H1 (cell line): Measurements from ENCODE around the gene ENSA. TPM values are rescaled to one million over a fixed set of nuclear protein-coding genes. Genes with fewer than 3 reads are reported as not detected.
"Not testable (repeated sequence)": the region's sequence is repeated elsewhere in the genome, so short reads cannot be mapped to it uniquely, and the experiment has no call there.

Experiments used
- CTCF ChIA-PET: fragments of 300-600 bp; sonication (Branson Sonifier 250); formaldehyde crosslinking; loops from one replicate; lab custom pipeline; 2021; ENCODE audit not compliant: partially characterized antibody; lab: Charles Lee
- POLR2A ChIA-PET: fragments of 300-600 bp; sonication (Branson Sonifier 250); formaldehyde crosslinking; loops from one replicate; lab custom pipeline; 2021; ENCODE audit warnings: inconsistent platforms; ENCODE audit not compliant: partially characterized antibody; lab: Charles Lee
- DNase-seq, 2 experiments: peaks; one replicate each; pipeline versions ENCODE4 v3.0.0 to v3.0.0-alpha.2; 2010 to 2022; ENCODE audit warnings: low spot score in 2 of 2, low read depth in 1 of 2, mixed read lengths in 1 of 2
- FAIRE-seq: peaks from 2 replicates; lab custom pipeline; 2011; peaks lifted over from hg19 to GRCh38; lab: Jason Lieb, UNC
- H2AFZ ChIP-seq: 2 replicates; pipeline ENCODE4 v1.8.1; 2012; ENCODE audit warnings: low read length, inconsistent platforms
- H2AK5ac ChIP-seq: 2 replicates; pipeline ENCODE4 v1.6.1; 2013; ENCODE audit warnings: low read depth, low read length
- H2BK120ac ChIP-seq: replicated peaks from 2 replicates; pipeline ENCODE3; 2013; ENCODE audit warnings: low read depth, low read length, inconsistent platforms
- H2BK12ac ChIP-seq: 2 replicates; pipeline ENCODE4 v1.6.1; 2013; ENCODE audit warnings: low read depth, low read length
- H2BK15ac ChIP-seq: 2 replicates; pipeline ENCODE4 v1.6.1; 2013; ENCODE audit warnings: low read length
- H2BK20ac ChIP-seq: 2 replicates; pipeline ENCODE4 v1.6.1; 2013; ENCODE audit warnings: low read length
- H2BK5ac ChIP-seq: 2 replicates; pipeline ENCODE4 v1.6.1; 2013; ENCODE audit warnings: low read depth, low read length
- H3K14ac ChIP-seq: 2 replicates; pipeline ENCODE4 v1.6.1; 2013; ENCODE audit warnings: inconsistent platforms; ENCODE audit not compliant: insufficient read length
- H3K18ac ChIP-seq: 2 replicates; pipeline ENCODE4 v1.6.1; 2013; ENCODE audit warnings: low read length; ENCODE audit errors: extremely low read depth
- H3K23ac ChIP-seq: 2 replicates; pipeline ENCODE4 v1.6.1; 2013; ENCODE audit warnings: inconsistent platforms; ENCODE audit not compliant: insufficient read length
- H3K23me2 ChIP-seq: 2 replicates; pipeline ENCODE4 v1.6.1; 2013; ENCODE audit warnings: low read depth, low read length
- H3K27ac ChIP-seq: 2 replicates; pipeline ENCODE4 v1.6.1; 2011; ENCODE audit warnings: low read depth, low read length, inconsistent platforms
- H3K27me3 ChIP-seq, 4 experiments: replicated peaks in 1 of 4; 1 replicate in 1 of 4; 2 replicates in 3 of 4; pipeline versions ENCODE4 v1.6.1 to v1.8.1; 2011 to 2013; ENCODE audit warnings: low read length in 3 of 4, mild to moderate bottlenecking in 3 of 4, inconsistent platforms in 2 of 4, mixed read lengths in 2 of 4, moderate library complexity in 1 of 4; ENCODE audit not compliant: control insufficient read depth in 3 of 4, insufficient read depth in 3 of 4; ENCODE audit errors: extremely low read depth in 1 of 4
- H3K36me3 ChIP-seq, 4 experiments: 2 replicates each; pipeline versions ENCODE4 v1.6.1 to v1.8.1; 2011 to 2013; ENCODE audit warnings: mild to moderate bottlenecking in 4 of 4, low read length in 3 of 4, moderate library complexity in 2 of 4, control low read depth in 1 of 4, inconsistent platforms in 1 of 4; ENCODE audit not compliant: insufficient read depth in 4 of 4, control insufficient read depth in 2 of 4
- H3K4ac ChIP-seq: replicated peaks from 2 replicates; pipeline ENCODE3; 2013; ENCODE audit warnings: low read length, low read depth, mixed read lengths, inconsistent platforms; ENCODE audit not compliant: insufficient read length
- H3K4me1 ChIP-seq, 4 experiments: replicated peaks in 1 of 4; 1 replicate in 1 of 4; 2 replicates in 3 of 4; pipeline versions ENCODE4 v1.6.1 to v1.8.1; 2011 to 2013; ENCODE audit warnings: low read length in 3 of 4, inconsistent platforms in 2 of 4, mixed read lengths in 1 of 4; ENCODE audit not compliant: insufficient read depth in 4 of 4, control insufficient read depth in 3 of 4
- H3K4me2 ChIP-seq, 2 experiments: 2 replicates each; pipeline versions ENCODE4 v1.6.1 to v1.8.1; 2011 to 2013; ENCODE audit warnings: low read depth in 2 of 2, low read length in 2 of 2, control low read depth in 1 of 2, inconsistent platforms in 1 of 2, mild to moderate bottlenecking in 1 of 2; ENCODE audit not compliant: insufficient read depth in 1 of 2
- H3K4me3 ChIP-seq, 4 experiments: fragments of 200-600, 300-600 bp in 1 of 4; sonication (generic), shearing (Covaris generic), sonication (Bioruptor Twin) in 1 of 4; 2 replicates each; pipeline versions ENCODE4 v1.5.1 to v1.8.1; 2011 to 2016; ENCODE audit warnings: low read length in 4 of 4, low read depth in 3 of 4, control low read depth in 2 of 4, inconsistent platforms in 2 of 4, mild to moderate bottlenecking in 2 of 4, mixed read lengths in 1 of 4, moderate library complexity in 1 of 4; ENCODE audit not compliant: insufficient read depth in 2 of 4; ENCODE audit errors: extremely low read depth in 1 of 4
- H3K56ac ChIP-seq: replicated peaks from 2 replicates; pipeline ENCODE3; 2013; ENCODE audit warnings: low read depth, mild to moderate bottlenecking, mixed read lengths, low read length, inconsistent platforms; ENCODE audit not compliant: insufficient read length
- H3K79me1 ChIP-seq: 2 replicates; pipeline ENCODE4 v1.6.1; 2013; ENCODE audit warnings: low read depth, low read length, control low read depth
- H3K79me2 ChIP-seq, 2 experiments: 2 replicates each; pipeline versions ENCODE4 v1.6.1 to v1.8.1; 2012 to 2013; ENCODE audit warnings: low read length in 2 of 2, mild to moderate bottlenecking in 2 of 2, inconsistent platforms in 1 of 2; ENCODE audit not compliant: insufficient read depth in 2 of 2, control insufficient read depth in 1 of 2
- H3K9ac ChIP-seq, 4 experiments: replicated peaks in 1 of 4; 1 replicate in 1 of 4; 2 replicates in 3 of 4; pipeline versions ENCODE4 v1.6.1 to v1.8.1; 2011 to 2013; ENCODE audit warnings: low read depth in 3 of 4, low read length in 3 of 4, control low read depth in 2 of 4, mild to moderate bottlenecking in 2 of 4, moderate library complexity in 2 of 4, inconsistent platforms in 1 of 4; ENCODE audit errors: extremely low read depth in 1 of 4
- H3K9me3 ChIP-seq, 2 experiments: 2 replicates each; pipeline versions ENCODE4 v1.6.1 to v1.8.1; 2012 to 2013; ENCODE audit warnings: mild to moderate bottlenecking in 2 of 2, moderate library complexity in 2 of 2, control low read depth in 1 of 2, inconsistent platforms in 1 of 2, low read depth in 1 of 2, low read length in 1 of 2, mixed read lengths in 1 of 2; ENCODE audit not compliant: insufficient read depth in 2 of 2
- H4K20me1 ChIP-seq, 2 experiments: replicated peaks in 1 of 2; 2 replicates each; pipeline versions ENCODE3 to v1.8.1; 2011 to 2013; ENCODE audit warnings: inconsistent platforms in 2 of 2, low read length in 2 of 2, mild to moderate bottlenecking in 1 of 2; ENCODE audit not compliant: insufficient read depth in 2 of 2, control insufficient read depth in 1 of 2
- H4K5ac ChIP-seq: 2 replicates; pipeline ENCODE4 v1.6.1; 2013; ENCODE audit warnings: low read length, low read depth, mixed read lengths, inconsistent platforms; ENCODE audit not compliant: insufficient read length
- H4K8ac ChIP-seq: 2 replicates; pipeline ENCODE4 v1.8.0; 2013; ENCODE audit warnings: mild to moderate bottlenecking, moderate library complexity, low read length, inconsistent platforms; ENCODE audit not compliant: insufficient read depth; ENCODE audit errors: extremely low read depth
- H4K91ac ChIP-seq: replicated peaks from 2 replicates; pipeline ENCODE3; 2013; ENCODE audit warnings: low read length, mixed read lengths, inconsistent platforms; ENCODE audit not compliant: insufficient read length
- NRF1 ChIP-seq: IDR thresholded peaks from 2 replicates; pipeline ENCODE4 v1.6.1; 2011; ENCODE audit warnings: mild to moderate bottlenecking, low read depth, low read length, improper control_type of control experiment
- WGBS, 2 experiments: shearing (Covaris generic) in 1 of 2; methylation state at CpG; one replicate each; pipeline versions ENCODE4 v1.1.6 to v1.1.7; 2013 to 2015; ENCODE audit warnings: low lambda C conversion rate in 2 of 2, mixed read lengths in 2 of 2, inconsistent platforms in 1 of 2, low coverage in 1 of 2, missing lambda C conversion rate in 1 of 2; ENCODE audit not compliant: insufficient replicate concordance in 2 of 2, insufficient coverage in 1 of 2, insufficient read length in 1 of 2; ENCODE audit errors: extremely low coverage in 1 of 2, missing lambda C conversion rate in 1 of 2; 5-methylcytosine and 5-hydroxymethylcytosine counted together
- polyA plus RNA-seq, 7 experiments: library from polyadenylated mRNA; depleted of rRNA in 3 of 7; stranded (reverse) in 5 of 7; unstranded in 2 of 7; fragments of >200 nt in 5 of 7; fragments of 200-250 nt in 2 of 7; gene quantifications; 1 replicate in 5 of 7; 2 replicates in 1 of 7; 4 replicates in 1 of 7; pipeline versions ENCODE4 v1.2.1 to v1.2.3, GENCODE V29; 2011 to 2013; ENCODE audit warnings: missing spikeins in 2 of 7, mixed read lengths in 2 of 7
- total RNA-seq: library from RNA; stranded (reverse); fragmentation: NEBNext Ultra II Directional; extraction: Animal tissue kit (Norgen Biotek cat#: 25700); gene quantifications from 2 replicates; pipeline ENCODE4 v1.2.1, GENCODE V29; 2021

ENSA gene
- total and polyA plus RNA-seq, 2 of the 8 experiments (the other 6 are each of a cell fraction or from before 2014, with no cell fraction given): 48.2 to 229 TPM

DNA sequence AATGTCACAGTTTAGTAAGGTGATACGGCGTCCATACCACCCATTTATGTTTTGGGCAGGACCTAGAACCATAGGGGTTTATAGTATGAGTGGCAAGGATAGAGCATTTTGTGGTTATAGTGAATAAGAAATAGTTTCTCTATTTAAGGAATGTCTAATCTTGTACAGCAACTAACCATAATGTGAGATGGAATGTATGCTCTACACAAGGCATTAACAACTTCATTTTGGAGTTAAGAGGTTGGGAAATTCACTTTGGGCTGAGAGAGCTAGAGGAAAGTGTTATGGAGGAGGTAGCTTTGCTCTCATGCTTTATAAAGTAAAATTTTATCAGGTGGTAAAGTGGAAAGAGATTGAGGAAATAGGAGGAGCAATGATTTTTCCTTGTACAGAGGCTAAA is 47.0 kb downstream of the ENSA start (continued):
- TF ChIP-seq NRF1: no peak

DNA sequence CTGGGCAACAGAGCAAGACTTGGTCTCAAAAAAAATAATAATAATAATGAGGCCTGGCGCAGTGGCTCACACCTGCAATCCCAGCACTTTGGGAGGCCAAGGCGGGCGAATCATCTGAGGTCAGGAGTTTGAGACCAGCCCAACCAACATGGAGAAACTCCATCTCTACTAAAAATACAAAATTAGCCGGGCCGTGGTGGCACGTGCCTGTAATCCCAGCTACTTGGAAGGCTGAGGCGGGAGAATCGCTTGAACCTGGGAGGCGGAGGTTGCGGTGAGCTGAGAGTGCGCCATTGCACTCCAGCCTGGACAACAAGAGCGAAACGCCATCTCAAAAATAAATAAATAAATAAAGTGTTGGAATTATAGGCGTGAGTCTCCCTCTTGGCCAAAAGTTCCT is 47.5 kb downstream of the ENSA start:
- Histone ChIP-seq H4K20me1 (peaks cover 12 to 16% of the 10 kb centered on the region in 2 experiments), H3K79me2 (peaks cover 18 to 23% of the 10 kb centered on the region in 2 experiments), H3K36me3 (peaks cover 6 to 18% (median 8%) of the 10 kb centered on the region in 4 experiments)
- H3K23ac ChIP-seq, H3K56ac ChIP-seq, H2BK120ac ChIP-seq, H2BK15ac ChIP-seq, H3K79me1 ChIP-seq, H3K4me2 ChIP-seq, FAIRE-seq, H2AFZ ChIP-seq, DNase-seq, H4K8ac ChIP-seq, H3K9ac ChIP-seq, H3K4me1 ChIP-seq, H2BK12ac ChIP-seq, H3K4me3 ChIP-seq, H2BK20ac ChIP-seq, H3K18ac ChIP-seq, H4K5ac ChIP-seq, H2AK5ac ChIP-seq, H3K4ac ChIP-seq, H3K27ac ChIP-seq, H3K14ac ChIP-seq, H2BK5ac ChIP-seq, H3K23me2 ChIP-seq, H3K27me3 ChIP-seq, H3K9me3 ChIP-seq, H4K91ac ChIP-seq: not testable (repeated sequence)
- WGBS, 2 experiments: 95% methylated on average over 14 of the region's 14 CpGs; no CpG with 5 or more reads in 1 of the 2 experiments
- POLR2A ChIA-PET: interaction anchor here (1.3 to 43.7 kb wide), 3 partner anchors 9 to 31 kb away, joined by 4 to 1380 read pairs (median 1013); partner anchors contain the start of genes ADAMTSL4 and ENSA
- CTCF ChIA-PET: interaction anchor here (1.0 to 2.0 kb wide), 3 partner anchors 21 to 139 kb away, joined by 3 to 8 read pairs (median 6); partner anchors contain the start of gene HORMAD1
